Caki2 (cell line): ENCODE data around the gene AMOT. TPM values are rescaled to one million over a fixed set of nuclear protein-coding genes. Genes with fewer than 3 reads are reported as not detected.

Experiments
- DNase-seq: peaks from one replicate; pipeline ENCODE4 v3.0.0-alpha.2; 2015; ENCODE audit warnings: low read depth
- in situ Hi-C: cut with HindIII; loops from 2 replicates; pipeline ENCODE4 v1.10.0; 2016; ENCODE audit warnings: low sequenced_read_pairs, low pct_unique_long_range_greater_than_20kb, mixed read lengths
- total RNA-seq: library from RNA; depleted of rRNA; stranded (reverse); fragments of >200 nt; shearing (Covaris generic); gene quantifications from 2 replicates; pipeline ENCODE4 v1.2.3, GENCODE V29; 2014; ENCODE audit warnings: low replicate concordance

Gene AMOT
- total RNA-seq, 1 experiment from 2014 or later, result 1.2 TPM

GRCh38 chrX:112816908-112817307 lies 23.7 kb downstream of the AMOT start:
- in situ Hi-C loops, result no loop called here
- no peak for DNase-seq

GRCh38 chrX:112814496-112814895 lies 26.1 kb downstream of the AMOT start:
- no peak for DNase-seq
- in situ Hi-C loops, result no loop called here

GRCh38 chrX:112812741-112813140 lies 27.9 kb downstream of the AMOT start:
- DNase-seq, result no peak
- in situ Hi-C loops, result no loop called here

- no peak for DNase-seq
- in situ Hi-C loops, result no loop called here
Measured at GRCh38 chrX:112808651-112809195, 31.9 kb downstream of the AMOT start.

GRCh38 chrX:112808007-112808406 lies 32.6 kb downstream of the AMOT start:
- DNase-seq, result no peak
- in situ Hi-C loops, result no loop called here

GRCh38 chrX:112803060-112803459 lies 37.6 kb downstream of the AMOT start:
- no peak for DNase-seq
- in situ Hi-C loops, result no loop called here

GRCh38 chrX:112802541-112802940 lies 38.1 kb downstream of the AMOT start:
- DNase-seq, result no peak
- in situ Hi-C loops, result no loop called here

GRCh38 chrX:112800971-112801775 lies 39.5 kb downstream of the AMOT start:
- DNase-seq, result no peak
- in situ Hi-C loops, result no loop called here

GRCh38 chrX:112799425-112799824 lies 41.2 kb downstream of the AMOT start:
- in situ Hi-C loops, result no loop called here
- no peak for DNase-seq

- in situ Hi-C loops, result no loop called here
- DNase-seq, result no peak
Measured at GRCh38 chrX:112798736-112799135, 41.9 kb downstream of the AMOT start.

- in situ Hi-C loops, result no loop called here
- no peak for DNase-seq
Measured at GRCh38 chrX:112789931-112790330, 50.7 kb downstream of the AMOT start.

- no peak for DNase-seq
- in situ Hi-C loops, result no loop called here
Measured at GRCh38 chrX:112786076-112786475, 54.6 kb downstream of the AMOT start.

GRCh38 chrX:112785344-112785743 lies 55.3 kb downstream of the AMOT start:
- in situ Hi-C loops, result no loop called here
- no peak for DNase-seq

- in situ Hi-C loops, result no loop called here
- DNase-seq, result no peak
Measured at GRCh38 chrX:112784692-112785091, 55.9 kb downstream of the AMOT start.

GRCh38 chrX:112779139-112779538 lies 61.5 kb downstream of the AMOT start:
- in situ Hi-C loops, result no loop called here
- no peak for DNase-seq

GRCh38 chrX:112774651-112775293 lies 65.9 kb downstream of the AMOT start:
- in situ Hi-C loops, result no loop called here
- no peak for DNase-seq

GRCh38 chrX:112774142-112774541 lies 66.5 kb downstream of the AMOT start:
- in situ Hi-C loops, result no loop called here

GRCh38 chrX:112769034-112769433 lies 71.6 kb downstream of the AMOT start:
- in situ Hi-C loops, result no loop called here
- DNase-seq, result no peak

More at GRCh38 chrX:112774142-112774541, 66.5 kb downstream of the AMOT start:
- DNase-seq, result no peak

GRCh38 chrX:112768563-112768962 lies 72.1 kb downstream of the AMOT start:
- no peak for DNase-seq
- in situ Hi-C loops, result no loop called here
